Lung (tissue), 12 donors: Measurements from ENCODE around the gene KCNJ15. TPM values are rescaled to one million over a fixed set of nuclear protein-coding genes. Genes with fewer than 3 reads are reported as not detected.
"Not testable (repeated sequence)": the region's sequence is repeated elsewhere in the genome, so short reads cannot be mapped to it uniquely, and the experiment has no call there.

ENCODE experiments used
- ATAC-seq: fragments of 200-7000 bp; cut with Tn5 transposase; one replicate; pipeline ENCODE4 v1.9.1; 2020; ENCODE audit warnings: moderate number of reproducible peaks; ENCODE audit not compliant: insufficient read depth, low FRiP score
- DNase-seq, 3 donors: peaks; one replicate each; pipeline ENCODE4 v3.0.0-alpha.2; 2013 to 2017
- H3K27ac ChIP-seq, 2 donors: one replicate each; pipeline ENCODE4 v1.5.1; 2013; ENCODE audit warnings: mild to moderate bottlenecking in 2 of 2, moderate library complexity in 2 of 2, control low read depth in 1 of 2, inconsistent platforms in 1 of 2, low read depth in 1 of 2, low read length in 1 of 2
- H3K27me3 ChIP-seq, 3 donors: one replicate each; pipeline ENCODE4 v1.5.1; 2013; ENCODE audit warnings: low read length in 2 of 3; ENCODE audit not compliant: control insufficient read depth in 3 of 3, insufficient read depth in 3 of 3
- H3K36me3 ChIP-seq, 4 donors: one replicate each; pipeline ENCODE4 v1.5.1; 2013; ENCODE audit warnings: low read length in 4 of 4, mild to moderate bottlenecking in 1 of 4, moderate library complexity in 1 of 4; ENCODE audit not compliant: control insufficient read depth in 4 of 4, insufficient read depth in 4 of 4
- H3K4me1 ChIP-seq, 5 donors: one replicate each; pipeline ENCODE4 v1.5.1; 2013; ENCODE audit warnings: low read length in 5 of 5, mild to moderate bottlenecking in 2 of 5, moderate library complexity in 1 of 5; ENCODE audit not compliant: control insufficient read depth in 5 of 5, insufficient read depth in 5 of 5
- H3K4me3 ChIP-seq: one replicate; pipeline ENCODE4 v1.5.1; 2013; ENCODE audit warnings: mild to moderate bottlenecking, control low read depth, moderate library complexity
- H3K9ac ChIP-seq, 2 donors: one replicate each; pipeline ENCODE4 v1.5.1; 2013; ENCODE audit warnings: low read length in 2 of 2, control low read depth in 1 of 2; ENCODE audit not compliant: insufficient read depth in 1 of 2
- H3K9me3 ChIP-seq, 4 donors: one replicate each; pipeline ENCODE4 v1.5.1; 2013; ENCODE audit warnings: low read length in 3 of 4, mild to moderate bottlenecking in 1 of 4, moderate library complexity in 1 of 4; ENCODE audit not compliant: control insufficient read depth in 4 of 4, insufficient read depth in 3 of 4
- WGBS, 2 donors: extraction: QIAGEN DNeasy Blood & Tissue Kit; methylation state at CpG; one replicate each; pipeline ENCODE4 v1.1.7; 2013; 5-methylcytosine and 5-hydroxymethylcytosine counted together
- polyA plus RNA-seq, 2 donors: library from polyadenylated mRNA; stranded (reverse); fragments of 200-250 nt; gene quantifications; one replicate each; pipeline ENCODE4 v1.2.1, GENCODE V29; 2013
- total RNA-seq, 2 donors: library from RNA; depleted of rRNA in 1 of 2; stranded (reverse); fragments of >200 nt in 1 of 2; gene quantifications; one replicate each; pipeline ENCODE4 v1.2.1, GENCODE V29; 2014 to 2021
- TF ChIP-seq, protein P1 (sequence below): IDR thresholded peaks from 2 replicates; pipeline ENCODE4 v1.5.1; 2012; ENCODE audit warnings: mild to moderate bottlenecking; ENCODE audit errors: control extremely low read depth, extremely low read depth
- donor health status: control.
- donor health status: control.
- donor health status: Bipolar disorder and iron deficiency.
- donor health status: healthy.
- donor health status: DM: yes; HTN: yes; CAD: no.

Gene KCNJ15
- total and polyA plus RNA-seq, 4 donors: 28.2 to 79.1 (median 61.5) TPM

DNA sequence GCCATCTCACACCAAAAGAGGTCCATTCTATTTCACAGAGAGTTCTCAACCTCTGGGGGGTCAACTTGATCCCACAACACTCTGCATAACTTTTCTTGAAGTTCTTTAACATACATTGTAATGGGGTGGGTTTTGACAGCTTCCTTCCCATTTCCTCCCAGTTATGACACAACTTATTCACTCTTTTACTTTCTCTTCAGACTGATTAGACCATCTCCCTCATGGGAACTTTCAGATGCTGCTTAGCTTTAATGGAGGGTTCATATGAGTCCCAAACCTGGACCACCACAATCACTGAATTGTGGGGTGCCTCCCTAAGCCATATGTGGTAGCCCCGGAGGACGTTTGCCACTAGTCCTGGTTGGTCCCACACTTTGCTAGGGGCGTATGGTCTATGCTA, 28.3 kb upstream of the KCNJ15 start:
- 94 to 96% methylated on average over 3 of the region's 3 CpGs for WGBS, 2 donors
- H3K9me3 ChIP-seq: peaks cover 0 to 20% (median 12%) of the 10 kb centered on the region in 4 donors
- peak overlapping the region in 1 of 2 donors; percentile 45 for H3K27ac ChIP-seq
- no peak overlapping the region for H3K9ac ChIP-seq
- no peaks in the 10 kb centered on the region for H3K27me3 ChIP-seq
- TF ChIP-seq, protein P1, sequence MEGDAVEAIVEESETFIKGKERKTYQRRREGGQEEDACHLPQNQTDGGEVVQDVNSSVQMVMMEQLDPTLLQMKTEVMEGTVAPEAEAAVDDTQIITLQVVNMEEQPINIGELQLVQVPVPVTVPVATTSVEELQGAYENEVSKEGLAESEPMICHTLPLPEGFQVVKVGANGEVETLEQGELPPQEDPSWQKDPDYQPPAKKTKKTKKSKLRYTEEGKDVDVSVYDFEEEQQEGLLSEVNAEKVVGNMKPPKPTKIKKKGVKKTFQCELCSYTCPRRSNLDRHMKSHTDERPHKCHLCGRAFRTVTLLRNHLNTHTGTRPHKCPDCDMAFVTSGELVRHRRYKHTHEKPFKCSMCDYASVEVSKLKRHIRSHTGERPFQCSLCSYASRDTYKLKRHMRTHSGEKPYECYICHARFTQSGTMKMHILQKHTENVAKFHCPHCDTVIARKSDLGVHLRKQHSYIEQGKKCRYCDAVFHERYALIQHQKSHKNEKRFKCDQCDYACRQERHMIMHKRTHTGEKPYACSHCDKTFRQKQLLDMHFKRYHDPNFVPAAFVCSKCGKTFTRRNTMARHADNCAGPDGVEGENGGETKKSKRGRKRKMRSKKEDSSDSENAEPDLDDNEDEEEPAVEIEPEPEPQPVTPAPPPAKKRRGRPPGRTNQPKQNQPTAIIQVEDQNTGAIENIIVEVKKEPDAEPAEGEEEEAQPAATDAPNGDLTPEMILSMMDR: no peak
- ATAC-seq: no peak
- no peaks in the 10 kb centered on the region for H3K36me3 ChIP-seq
- H3K4me3 ChIP-seq: no peak overlapping the region
- DNase-seq: no peak
- H3K4me1 ChIP-seq: peaks cover 0 to 1% (median 0%) of the 10 kb centered on the region in 5 donors

DNA sequence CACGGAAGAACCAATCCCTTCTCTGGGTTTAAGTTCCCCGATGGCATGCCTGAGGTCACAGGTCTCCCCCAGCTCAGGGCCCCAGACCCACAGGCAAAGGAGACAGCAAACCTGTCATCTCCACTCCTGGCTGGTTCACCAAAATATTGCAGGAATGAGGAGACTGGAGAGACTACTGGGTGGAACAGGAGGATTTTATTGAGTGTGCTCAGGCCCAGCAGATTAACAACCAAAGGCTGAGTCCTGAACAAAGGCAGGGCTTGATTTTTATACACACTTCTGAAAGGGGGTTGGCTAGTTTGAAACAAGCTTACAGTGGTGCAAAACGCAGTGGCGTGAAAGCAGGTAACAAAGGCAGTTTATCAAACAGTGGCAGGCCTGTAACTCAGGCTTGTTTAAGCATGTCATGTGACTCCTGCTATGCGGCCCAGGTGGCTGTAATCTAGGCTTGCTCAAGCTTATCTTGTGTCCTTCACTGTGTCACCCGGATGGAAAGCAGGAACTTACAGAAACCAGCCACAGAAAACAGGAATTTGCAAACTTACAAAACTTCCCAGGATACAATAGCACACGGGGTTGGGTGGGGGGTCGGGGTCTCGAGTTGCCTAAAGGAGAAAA, 27.4 kb upstream of the KCNJ15 start:
- 67 to 83% methylated on average over 9 of the region's 9 CpGs for WGBS, 2 donors
- Histone ChIP-seq H3K9me3 (peaks cover 0 to 14% (median 12%) of the 10 kb centered on the region in 4 donors), H3K4me1 (peaks cover 0 to 1% (median 0%) of the 10 kb centered on the region in 5 donors), H3K27ac (peak overlapping the region in 1 of 2 donors; percentile 15), H3K36me3 (no peaks in the 10 kb centered on the region), H3K27me3 (no peaks in the 10 kb centered on the region), H3K9ac (no peak overlapping the region), H3K4me3 (no peak overlapping the region)
- DNase-seq (no peak), ATAC-seq (no peak)
- TF ChIP-seq, protein P1: no peak

DNA sequence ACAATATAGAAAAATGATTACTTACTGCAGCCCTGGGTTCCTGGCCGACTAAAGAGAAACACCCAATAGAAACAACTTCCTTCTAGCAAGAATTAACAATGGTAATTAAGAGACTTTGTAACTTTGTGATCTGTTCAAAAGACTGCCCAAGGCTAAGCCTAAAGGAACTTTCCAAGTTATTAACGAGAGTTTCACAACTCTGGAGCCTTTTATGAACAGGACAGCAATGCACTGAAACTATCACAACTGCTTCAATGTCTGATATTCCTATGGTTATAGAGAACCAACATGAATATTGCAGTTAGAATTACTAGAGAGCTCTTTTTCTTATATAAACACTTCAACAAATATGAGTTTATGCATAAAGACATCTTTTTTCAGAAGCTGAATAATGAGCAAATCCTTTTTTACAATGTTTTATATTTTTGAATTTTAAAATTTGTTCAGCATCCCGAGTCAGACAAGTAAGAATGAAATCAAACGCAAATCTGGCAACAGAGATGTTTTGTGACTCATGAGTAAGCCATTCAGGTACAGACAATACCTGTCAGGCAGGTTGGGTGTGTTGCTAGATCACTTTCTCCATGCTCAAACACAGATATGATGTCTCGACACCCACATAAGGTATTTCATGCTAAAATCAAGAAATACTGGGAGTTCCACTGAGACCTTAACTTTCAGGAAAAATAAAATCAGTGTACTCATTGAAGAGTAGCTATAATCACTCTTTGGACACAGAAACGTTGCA, 22.2 kb upstream of the KCNJ15 start:
- Histone ChIP-seq H3K4me1 (peaks cover 0 to 1% (median 0%) of the 10 kb centered on the region in 5 donors), H3K36me3 (no peaks in the 10 kb centered on the region), H3K9ac (no peak overlapping the region), H3K27me3 (no peaks in the 10 kb centered on the region), H3K4me3 (no peak overlapping the region), H3K9me3 (peaks cover 0 to 3% (median under 1%) of the 10 kb centered on the region in 4 donors), H3K27ac (no peak overlapping the region)
- DNase-seq: peak; percentile 19 to 65 (median 25)
- TF ChIP-seq, protein P1: no peak
- peak; percentile 41 for ATAC-seq
- 60 to 84% methylated on average over 6 of the region's 6 CpGs for WGBS, 2 donors

DNA sequence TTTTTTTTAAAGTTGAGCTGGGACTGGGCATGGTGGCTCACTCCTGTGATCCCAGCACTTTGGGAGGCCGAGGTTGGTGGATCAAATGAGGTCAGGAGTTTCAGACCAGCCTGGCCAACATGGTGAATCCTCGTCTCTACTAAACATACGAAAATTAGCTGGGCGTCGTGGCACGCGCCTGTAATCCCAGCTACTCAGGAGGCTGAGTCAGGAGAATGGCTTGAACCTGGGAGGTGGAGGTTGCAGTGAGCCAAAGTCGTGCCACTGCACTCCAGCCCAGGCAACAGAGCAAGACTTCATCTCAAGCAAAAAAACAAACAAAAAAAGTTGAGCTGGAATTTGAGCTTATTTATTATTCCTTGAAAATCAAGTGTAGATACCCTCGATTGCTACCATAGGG, 21.5 kb upstream of the KCNJ15 start:
- not testable (repeated sequence) for H3K9me3 ChIP-seq, H3K9ac ChIP-seq, H3K36me3 ChIP-seq, H3K27me3 ChIP-seq, DNase-seq, H3K4me1 ChIP-seq, H3K4me3 ChIP-seq, ATAC-seq
- peak overlapping the region in 1 of 2 donors; percentile 47 for H3K27ac ChIP-seq
- WGBS, 2 donors: 88 to 94% methylated on average over 9 of the region's 9 CpGs
